ENCODE data around the gene DOC2A.

DOC2A gene

GRCh38 chr16:29961479-29962343 lies 49.1 kb downstream of the DOC2A start, which contains the start of gene TMEM219 (continued):
- TF ChIP-seq, protein P1, sequence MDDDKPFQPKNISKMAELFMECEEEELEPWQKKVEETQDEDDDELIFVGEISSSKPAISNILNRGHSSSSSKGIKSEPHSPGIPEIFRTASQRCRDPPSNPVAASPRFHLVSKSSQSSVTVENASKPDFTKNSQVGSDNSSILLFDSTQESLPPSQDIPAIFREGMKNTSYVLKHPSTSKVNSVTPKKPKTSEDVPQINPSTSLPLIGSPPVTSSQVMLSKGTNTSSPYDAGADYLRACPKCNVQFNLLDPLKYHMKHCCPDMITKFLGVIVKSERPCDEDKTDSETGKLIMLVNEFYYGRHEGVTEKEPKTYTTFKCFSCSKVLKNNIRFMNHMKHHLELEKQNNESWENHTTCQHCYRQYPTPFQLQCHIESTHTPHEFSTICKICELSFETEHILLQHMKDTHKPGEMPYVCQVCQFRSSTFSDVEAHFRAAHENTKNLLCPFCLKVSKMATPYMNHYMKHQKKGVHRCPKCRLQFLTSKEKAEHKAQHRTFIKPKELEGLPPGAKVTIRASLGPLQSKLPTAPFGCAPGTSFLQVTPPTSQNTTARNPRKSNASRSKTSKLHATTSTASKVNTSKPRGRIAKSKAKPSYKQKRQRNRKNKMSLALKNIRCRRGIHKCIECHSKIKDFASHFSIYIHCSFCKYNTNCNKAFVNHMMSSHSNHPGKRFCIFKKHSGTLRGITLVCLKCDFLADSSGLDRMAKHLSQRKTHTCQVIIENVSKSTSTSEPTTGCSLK (tag by site-specific recombination; IDR thresholded peaks at IDR 0.05): no peak
- no peak for TF ChIP-seq FEZF1 (tag by site-specific recombination; IDR thresholded peaks at IDR 0.05)
- peak; percentile 82 for TF ChIP-seq ZBTB17 (tag by site-specific recombination; IDR thresholded peaks at IDR 0.05)
- no peak for TF ChIP-seq ZNF76 (tag by site-specific recombination; IDR thresholded peaks at IDR 0.05; ENCODE audit: borderline replicate concordance, low read depth)
- TF ChIP-seq ZXDB (tag by site-specific recombination; IDR thresholded peaks at IDR 0.05): peak; percentile 37
- no peak for TF ChIP-seq ZNF837 (tag by site-specific recombination; IDR thresholded peaks at IDR 0.05)
- no peak for TF ChIP-seq ZNF701 (tag by site-specific recombination; IDR thresholded peaks at IDR 0.05)
- TF ChIP-seq ZNF133 (tag by site-specific recombination; IDR thresholded peaks at IDR 0.05): no peak
- no peak for TF ChIP-seq ZNF433 (tag by site-specific recombination; IDR thresholded peaks at IDR 0.05; ENCODE audit: low read depth)
- no peak for TF ChIP-seq PRDM4 (tag by site-specific recombination; IDR thresholded peaks at IDR 0.05)
- peak; percentile 23; the same call in 1 of the 2 replicates for TF ChIP-seq ZNF501 (tag by site-specific recombination; IDR thresholded peaks at IDR 0.05)
- no peak for TF ChIP-seq ZNF423 (tag by site-specific recombination; IDR thresholded peaks at IDR 0.05)
- TF ChIP-seq ZNF248 (tag by site-specific recombination; IDR thresholded peaks at IDR 0.05): no peak
- TF ChIP-seq, protein P2, sequence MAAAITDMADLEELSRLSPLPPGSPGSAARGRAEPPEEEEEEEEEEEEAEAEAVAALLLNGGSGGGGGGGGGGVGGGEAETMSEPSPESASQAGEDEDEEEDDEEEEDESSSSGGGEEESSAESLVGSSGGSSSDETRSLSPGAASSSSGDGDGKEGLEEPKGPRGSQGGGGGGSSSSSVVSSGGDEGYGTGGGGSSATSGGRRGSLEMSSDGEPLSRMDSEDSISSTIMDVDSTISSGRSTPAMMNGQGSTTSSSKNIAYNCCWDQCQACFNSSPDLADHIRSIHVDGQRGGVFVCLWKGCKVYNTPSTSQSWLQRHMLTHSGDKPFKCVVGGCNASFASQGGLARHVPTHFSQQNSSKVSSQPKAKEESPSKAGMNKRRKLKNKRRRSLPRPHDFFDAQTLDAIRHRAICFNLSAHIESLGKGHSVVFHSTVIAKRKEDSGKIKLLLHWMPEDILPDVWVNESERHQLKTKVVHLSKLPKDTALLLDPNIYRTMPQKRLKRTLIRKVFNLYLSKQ (tag by site-specific recombination; IDR thresholded peaks at IDR 0.05; ENCODE audit: borderline replicate concordance): no peak
- no peak for TF ChIP-seq ZNF157 (tag by site-specific recombination; IDR thresholded peaks at IDR 0.05)
- TF ChIP-seq ZNF623 (tag by site-specific recombination; IDR thresholded peaks at IDR 0.05): no peak
- TF ChIP-seq ZNF121 (tag by site-specific recombination; IDR thresholded peaks at IDR 0.05): no peak
- TF ChIP-seq KLF9 (tag by site-specific recombination; IDR thresholded peaks at IDR 0.05; ENCODE audit: low read depth): peak; percentile 65
- no peak for TF ChIP-seq ZNF654 (tag by site-specific recombination; IDR thresholded peaks at IDR 0.05; ENCODE audit: low read depth)
- no peak for TF ChIP-seq YY1 (tag by site-specific recombination; IDR thresholded peaks at IDR 0.05)
- TF ChIP-seq ZNF184 (tag by site-specific recombination; IDR thresholded peaks at IDR 0.05): no peak
- TF ChIP-seq SCRT2 (tag by site-specific recombination; IDR thresholded peaks at IDR 0.05): no peak
- no peak for TF ChIP-seq ZNF37A (tag by site-specific recombination; IDR thresholded peaks at IDR 0.05)
- no peak for TF ChIP-seq HOXD13 (CRISPR knock-in tag; IDR thresholded peaks at IDR 0.05; ENCODE audit: borderline replicate concordance)
- TF ChIP-seq ZNF174 (tag by site-specific recombination; IDR thresholded peaks at IDR 0.05): no peak
- no peak for TF ChIP-seq ZBTB21 (tag by site-specific recombination; IDR thresholded peaks at IDR 0.05)
- peak; percentile 23; the same call in 1 of the 2 replicates for TF ChIP-seq ZNF610 (tag by site-specific recombination; IDR thresholded peaks at IDR 0.05; ENCODE audit: borderline replicate concordance)
- no peak for TF ChIP-seq ZNF354C (tag by site-specific recombination; IDR thresholded peaks at IDR 0.05; ENCODE audit: borderline replicate concordance, low read depth)
- no peak for TF ChIP-seq ZNF544 (tag by site-specific recombination; IDR thresholded peaks at IDR 0.05)
- TF ChIP-seq, protein P3, sequence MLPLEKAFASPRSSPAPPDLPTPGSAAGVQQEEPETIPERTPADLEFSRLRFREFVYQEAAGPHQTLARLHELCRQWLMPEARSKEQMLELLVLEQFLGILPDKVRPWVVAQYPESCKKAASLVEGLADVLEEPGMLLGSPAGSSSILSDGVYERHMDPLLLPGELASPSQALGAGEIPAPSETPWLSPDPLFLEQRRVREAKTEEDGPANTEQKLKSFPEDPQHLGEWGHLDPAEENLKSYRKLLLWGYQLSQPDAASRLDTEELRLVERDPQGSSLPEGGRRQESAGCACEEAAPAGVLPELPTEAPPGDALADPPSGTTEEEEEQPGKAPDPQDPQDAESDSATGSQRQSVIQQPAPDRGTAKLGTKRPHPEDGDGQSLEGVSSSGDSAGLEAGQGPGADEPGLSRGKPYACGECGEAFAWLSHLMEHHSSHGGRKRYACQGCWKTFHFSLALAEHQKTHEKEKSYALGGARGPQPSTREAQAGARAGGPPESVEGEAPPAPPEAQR (tag by site-specific recombination; IDR thresholded peaks at IDR 0.05): no peak
- no peak for TF ChIP-seq ZNF16 (tag by site-specific recombination; IDR thresholded peaks at IDR 0.05; ENCODE audit: low read depth)
- peak; percentile 65 for TF ChIP-seq SP2 (tag by site-specific recombination; IDR thresholded peaks at IDR 0.05)
- no peak for TF ChIP-seq ZNF585B (tag by site-specific recombination; IDR thresholded peaks at IDR 0.05)
- TF ChIP-seq ZNF677 (tag by site-specific recombination; IDR thresholded peaks at IDR 0.05): no peak
- no peak for TF ChIP-seq ZNF202 (tag by site-specific recombination; IDR thresholded peaks at IDR 0.05; ENCODE audit: borderline replicate concordance)
